ENCODE measurements around the gene COX18. TPM values are rescaled to one million over a fixed set of nuclear protein-coding genes. Genes with fewer than 3 reads are reported as not detected.

The COX18 gene
- total RNA-seq, 1 donor from 2014 or later = 10.8 TPM

DNA sequence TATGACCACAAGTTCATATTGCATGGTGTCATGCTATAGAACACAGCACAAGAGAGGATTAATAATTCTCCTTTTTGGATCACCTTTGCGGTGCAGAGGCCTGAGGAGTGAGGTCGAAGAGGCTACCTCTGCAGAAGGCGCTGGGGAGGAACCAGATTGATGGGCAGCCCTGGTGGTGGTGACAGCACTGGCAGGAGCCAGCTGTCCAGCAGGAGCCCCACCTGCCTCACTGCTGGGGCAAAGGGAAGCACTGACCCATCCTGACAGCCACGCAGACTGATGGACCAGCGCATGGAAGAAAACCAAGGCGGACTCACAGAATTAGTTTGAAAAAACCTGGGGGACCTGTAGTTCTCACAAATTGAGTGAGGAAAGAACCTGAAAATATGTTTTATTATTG, 50.9 kb downstream of the COX18 start:
- H3K9me3 Mint-ChIP-seq (ENCODE audit: unreplicated experiment) = no peaks in the 10 kb centered on the region
- Histone ChIP-seq H3K27me3 (ENCODE audit: insufficient read depth, low read length) (no peaks in the 10 kb centered on the region), H3K4me1 (ENCODE audit: insufficient read depth, low read length) (no peaks in the 10 kb centered on the region), H3K9ac (ENCODE audit: low read length) (no peak overlapping the region), H3K36me3 (ENCODE audit: insufficient read depth, low read length) (no peaks in the 10 kb centered on the region), H3K79me2 (ENCODE audit: insufficient read depth, low read length) (no peaks in the 10 kb centered on the region), H3K9me3 (ENCODE audit: insufficient read depth, low read depth, low read length) (no peaks in the 10 kb centered on the region), H3K4me3 (ENCODE audit: insufficient read depth, low read depth, low read length) (no peak overlapping the region), H2AFZ (ENCODE audit: low read depth, low read length) (no peak overlapping the region), H4K20me1 (ENCODE audit: insufficient read depth, low read length) (no peaks in the 10 kb centered on the region), H3K4me2 (ENCODE audit: low read length) (no peak overlapping the region), H3K27ac (ENCODE audit: low read depth, low read length) (no peak overlapping the region)
- FAIRE-seq (no peak), DNase-seq (ENCODE audit: low read depth) (no peak)
- H3K4me3 Mint-ChIP-seq (ENCODE audit: unreplicated experiment) = no peak overlapping the region
- no peaks in the 10 kb centered on the region for H3K27me3 Mint-ChIP-seq (ENCODE audit: low read depth, unreplicated experiment)
- TF ChIP-seq, protein P1, sequence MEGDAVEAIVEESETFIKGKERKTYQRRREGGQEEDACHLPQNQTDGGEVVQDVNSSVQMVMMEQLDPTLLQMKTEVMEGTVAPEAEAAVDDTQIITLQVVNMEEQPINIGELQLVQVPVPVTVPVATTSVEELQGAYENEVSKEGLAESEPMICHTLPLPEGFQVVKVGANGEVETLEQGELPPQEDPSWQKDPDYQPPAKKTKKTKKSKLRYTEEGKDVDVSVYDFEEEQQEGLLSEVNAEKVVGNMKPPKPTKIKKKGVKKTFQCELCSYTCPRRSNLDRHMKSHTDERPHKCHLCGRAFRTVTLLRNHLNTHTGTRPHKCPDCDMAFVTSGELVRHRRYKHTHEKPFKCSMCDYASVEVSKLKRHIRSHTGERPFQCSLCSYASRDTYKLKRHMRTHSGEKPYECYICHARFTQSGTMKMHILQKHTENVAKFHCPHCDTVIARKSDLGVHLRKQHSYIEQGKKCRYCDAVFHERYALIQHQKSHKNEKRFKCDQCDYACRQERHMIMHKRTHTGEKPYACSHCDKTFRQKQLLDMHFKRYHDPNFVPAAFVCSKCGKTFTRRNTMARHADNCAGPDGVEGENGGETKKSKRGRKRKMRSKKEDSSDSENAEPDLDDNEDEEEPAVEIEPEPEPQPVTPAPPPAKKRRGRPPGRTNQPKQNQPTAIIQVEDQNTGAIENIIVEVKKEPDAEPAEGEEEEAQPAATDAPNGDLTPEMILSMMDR (IDR thresholded peaks at IDR 0.05; ENCODE audit: insufficient read depth, low read depth, low read length) = no peak
- no peak for TF ChIP-seq EZH2 (IDR thresholded peaks at IDR 0.05; ENCODE audit: insufficient read depth, low read length)
- H3K36me3 Mint-ChIP-seq (ENCODE audit: low read depth, unreplicated experiment) = no peaks in the 10 kb centered on the region
- H3K27ac Mint-ChIP-seq (ENCODE audit: unreplicated experiment) = no peak overlapping the region
- no peaks in the 10 kb centered on the region for H3K4me1 Mint-ChIP-seq (ENCODE audit: low read depth, unreplicated experiment)

DNA sequence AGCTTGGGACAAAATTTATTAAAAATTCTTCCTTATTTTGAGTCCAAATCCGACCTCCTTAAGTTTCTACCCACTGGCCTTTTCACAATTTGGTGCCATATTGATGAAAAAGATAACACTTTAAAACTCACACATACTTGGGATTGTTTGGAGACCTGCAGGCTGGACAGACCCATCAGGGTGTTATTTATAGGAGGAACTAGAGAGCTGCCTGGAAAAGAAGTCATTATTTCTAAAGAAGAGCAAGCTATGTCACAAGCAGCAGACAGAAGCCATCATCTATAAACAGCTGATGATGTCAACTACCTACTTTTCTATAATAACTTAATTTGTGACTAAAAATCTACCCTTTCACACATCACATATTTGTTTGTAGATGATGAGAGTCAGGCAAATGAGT, 56.2 kb downstream of the COX18 start:
- no peak overlapping the region for H3K4me3 ChIP-seq (ENCODE audit: insufficient read depth, low read depth, low read length)
- no peaks in the 10 kb centered on the region for H3K27me3 Mint-ChIP-seq (ENCODE audit: low read depth, unreplicated experiment)
- H3K79me2 ChIP-seq (ENCODE audit: insufficient read depth, low read length) = no peaks in the 10 kb centered on the region
- FAIRE-seq (no peak), DNase-seq (ENCODE audit: low read depth) (no peak)
- peaks cover 15% of the 10 kb centered on the region for H3K9me3 ChIP-seq (ENCODE audit: insufficient read depth, low read depth, low read length)
- TF ChIP-seq, protein P1 (IDR thresholded peaks at IDR 0.05; ENCODE audit: insufficient read depth, low read depth, low read length) = no peak
- no peak for TF ChIP-seq EZH2 (IDR thresholded peaks at IDR 0.05; ENCODE audit: insufficient read depth, low read length)
- no peaks in the 10 kb centered on the region for H3K9me3 Mint-ChIP-seq (ENCODE audit: unreplicated experiment)
- H3K4me1 ChIP-seq (ENCODE audit: insufficient read depth, low read length) = no peaks in the 10 kb centered on the region
- no peaks in the 10 kb centered on the region for H4K20me1 ChIP-seq (ENCODE audit: insufficient read depth, low read length)
- no peak overlapping the region for H3K4me2 ChIP-seq (ENCODE audit: low read length)
- H2AFZ ChIP-seq (ENCODE audit: low read depth, low read length) = no peak overlapping the region
- H3K27ac Mint-ChIP-seq (ENCODE audit: unreplicated experiment) = no peak overlapping the region
- no peaks in the 10 kb centered on the region for H3K27me3 ChIP-seq (ENCODE audit: insufficient read depth, low read length)
- no peak overlapping the region for H3K4me3 Mint-ChIP-seq (ENCODE audit: unreplicated experiment)
- no peaks in the 10 kb centered on the region for H3K36me3 ChIP-seq (ENCODE audit: insufficient read depth, low read length)
- H3K27ac ChIP-seq (ENCODE audit: low read depth, low read length) = no peak overlapping the region
- no peaks in the 10 kb centered on the region for H3K4me1 Mint-ChIP-seq (ENCODE audit: low read depth, unreplicated experiment)
- H3K36me3 Mint-ChIP-seq (ENCODE audit: low read depth, unreplicated experiment) = peaks cover 4% of the 10 kb centered on the region
- no peak overlapping the region for H3K9ac ChIP-seq (ENCODE audit: low read length)

DNA sequence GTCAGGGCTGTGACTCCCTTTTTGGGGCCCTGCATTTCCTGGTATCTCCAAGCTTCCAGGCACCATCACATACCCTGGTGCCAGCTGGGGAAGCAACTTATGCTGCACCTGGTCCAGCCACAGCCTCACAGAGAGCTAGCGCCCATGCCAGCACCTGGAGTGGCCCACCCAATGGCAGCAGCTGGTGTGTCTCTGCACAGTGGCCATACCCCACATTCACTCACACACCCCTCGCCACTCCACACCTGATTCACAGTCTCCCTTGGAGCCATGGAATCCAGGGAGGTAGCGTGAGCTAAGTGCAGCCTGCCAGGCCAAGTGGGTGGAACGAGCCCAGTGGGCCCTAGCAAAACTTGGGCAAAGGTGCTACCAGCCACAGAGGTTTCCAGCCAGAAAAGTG, 56.8 kb downstream of the COX18 start:
- TF ChIP-seq, protein P1 (IDR thresholded peaks at IDR 0.05; ENCODE audit: insufficient read depth, low read depth, low read length) = no peak
- no peak for TF ChIP-seq EZH2 (IDR thresholded peaks at IDR 0.05; ENCODE audit: insufficient read depth, low read length)
- no peak overlapping the region for H3K4me3 ChIP-seq (ENCODE audit: insufficient read depth, low read depth, low read length)
- no peak for DNase-seq (ENCODE audit: low read depth)
- no peaks in the 10 kb centered on the region for H3K4me1 Mint-ChIP-seq (ENCODE audit: low read depth, unreplicated experiment)
- no peaks in the 10 kb centered on the region for H3K79me2 ChIP-seq (ENCODE audit: insufficient read depth, low read length)
- H3K27ac Mint-ChIP-seq (ENCODE audit: unreplicated experiment) = no peak overlapping the region
- no peaks in the 10 kb centered on the region for H4K20me1 ChIP-seq (ENCODE audit: insufficient read depth, low read length)
- H2AFZ ChIP-seq (ENCODE audit: low read depth, low read length) = no peak overlapping the region
- no peaks in the 10 kb centered on the region for H3K36me3 ChIP-seq (ENCODE audit: insufficient read depth, low read length)
- no peaks in the 10 kb centered on the region for H3K4me1 ChIP-seq (ENCODE audit: insufficient read depth, low read length)
- no peaks in the 10 kb centered on the region for H3K27me3 ChIP-seq (ENCODE audit: insufficient read depth, low read length)
- no peak overlapping the region for H3K9ac ChIP-seq (ENCODE audit: low read length)
- H3K27me3 Mint-ChIP-seq (ENCODE audit: low read depth, unreplicated experiment) = no peaks in the 10 kb centered on the region
- H3K4me2 ChIP-seq (ENCODE audit: low read length) = no peak overlapping the region
- no peaks in the 10 kb centered on the region for H3K9me3 Mint-ChIP-seq (ENCODE audit: unreplicated experiment)
- FAIRE-seq = no peak
- H3K27ac ChIP-seq (ENCODE audit: low read depth, low read length) = no peak overlapping the region
- peaks cover 15% of the 10 kb centered on the region for H3K9me3 ChIP-seq (ENCODE audit: insufficient read depth, low read depth, low read length)
- H3K4me3 Mint-ChIP-seq (ENCODE audit: unreplicated experiment) = no peak overlapping the region
- peaks cover 4% of the 10 kb centered on the region for H3K36me3 Mint-ChIP-seq (ENCODE audit: low read depth, unreplicated experiment)

Data from astrocyte (in vitro differentiated cells and primary cell).